GM12865 (cell line): ENCODE measurements around the gene NKRF.

Source experiments
- DNase-seq: peaks from one replicate; pipeline ENCODE4 v3.0.0; 2010; ENCODE audit warnings: low read depth
- H3K4me3 ChIP-seq: 2 replicates; pipeline ENCODE4 v1.5.1; 2011; ENCODE audit warnings: mild to moderate bottlenecking, low read depth, low read length, control low read depth
- CTCF ChIP-seq: IDR thresholded peaks from 2 replicates; pipeline ENCODE4 v1.5.1; 2011; ENCODE audit warnings: low read length, control low read depth, low read depth, inconsistent platforms; ENCODE audit not compliant: insufficient read depth; ENCODE audit errors: missing control alignments

NKRF gene

GRCh38 chrX:119565107-119565663, 41.0 kb downstream of the NKRF start, which contains the start of gene STEEP1:
Gene STEEP1 (minus strand): TSS chrX:119565409. CDS start chrX:119565355, 54 bp downstream.
- peak; percentile 91 for DNase-seq
- H3K4me3 ChIP-seq, result peak within 1 kb of the TSS; percentile 93
- no peak for TF ChIP-seq CTCF

- DNase-seq, result no peak
- H3K4me3 ChIP-seq, result no peak overlapping the region
- TF ChIP-seq CTCF, result no peak
Observed at GRCh38 chrX:119552508-119552907, 53.7 kb downstream of the NKRF start.

- H3K4me3 ChIP-seq, result peak overlapping the region; percentile 28
- no peak for TF ChIP-seq CTCF
- peak; percentile 9 for DNase-seq
Observed at GRCh38 chrX:119549327-119550016, 56.8 kb downstream of the NKRF start.

DNA sequence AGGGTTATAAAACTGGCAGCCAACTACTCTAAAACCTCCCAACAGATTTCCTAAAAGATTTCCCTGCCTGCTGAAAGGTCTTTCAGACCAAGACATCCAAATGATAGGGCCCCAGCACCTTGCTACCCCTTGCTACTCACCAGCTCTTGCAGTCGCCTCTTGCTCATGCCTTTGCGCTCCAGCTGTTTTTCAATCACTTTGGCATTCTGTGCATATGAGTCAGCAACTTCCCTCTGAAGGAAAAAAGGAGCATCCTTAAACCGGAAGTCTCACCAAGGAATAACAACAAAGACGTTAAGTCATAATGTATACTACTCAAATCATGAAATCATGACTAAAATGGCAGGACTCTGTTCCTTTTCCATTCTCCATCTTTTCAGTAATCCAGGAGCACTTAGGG, 65.0 kb downstream of the NKRF start:
- TF ChIP-seq CTCF, result no peak
- no peak overlapping the region for H3K4me3 ChIP-seq
- no peak for DNase-seq

- peak; percentile 6 for TF ChIP-seq CTCF
- no peak overlapping the region for H3K4me3 ChIP-seq
- DNase-seq, result no peak
Observed at GRCh38 chrX:119539872-119540271, 66.4 kb downstream of the NKRF start.
